ENCODE data around the gene HOXC5. TPM values are rescaled to one million over a fixed set of nuclear protein-coding genes. Genes with fewer than 3 reads are reported as not detected.

Gene HOXC5
- total RNA-seq, 4 donors from 2014 or later: 0.27 TPM; not detected in 3

DNA sequence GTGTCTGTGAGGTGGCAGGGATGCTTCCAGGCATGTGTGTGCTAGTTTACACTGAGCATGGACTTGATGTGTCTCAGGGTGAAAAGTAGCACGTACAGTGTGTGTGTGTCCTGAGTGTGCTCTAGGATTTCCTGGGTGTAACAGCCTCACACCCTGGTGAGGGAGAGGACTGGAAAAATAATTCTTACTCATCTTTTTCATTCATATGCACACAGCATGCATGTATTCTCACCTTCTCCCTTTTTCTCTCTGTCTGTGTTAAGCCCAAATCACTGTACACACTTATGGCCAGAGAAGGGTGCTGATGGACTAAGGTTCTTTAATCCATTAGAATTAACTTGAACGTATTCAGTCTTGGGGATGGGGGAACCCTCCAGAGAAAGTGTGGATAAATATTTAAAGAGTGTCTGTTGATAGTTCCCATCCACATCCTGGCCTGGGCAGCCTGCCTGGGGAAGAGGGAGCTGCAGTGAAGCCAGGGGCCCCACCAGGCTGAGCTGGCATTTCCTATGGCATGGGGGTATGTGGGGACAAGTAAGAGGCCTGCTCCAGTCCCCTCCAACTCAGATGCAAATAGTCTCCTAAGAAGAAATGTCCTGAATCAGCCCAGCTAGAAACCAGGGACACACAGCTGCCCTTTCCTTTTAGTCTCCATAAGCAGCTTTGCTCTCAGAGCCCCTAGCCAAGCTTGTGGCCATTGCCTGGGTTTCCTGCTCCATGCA is 25.2 kb upstream of the HOXC5 start:
- Histone ChIP-seq H3K9me3 (no peaks in the 10 kb centered on the region), H3K4me3 (replicated peaks in 1 of 3) (no peak overlapping the region), H3K27ac (no peak overlapping the region), H3K36me3 (no peaks in the 10 kb centered on the region), H3K4me1 (peaks cover 0 to 19% of the 10 kb centered on the region in 2 donors), H3K27me3 (peaks cover 66% of the 10 kb centered on the region)
- 45 to 47% methylated on average over 2 of the region's 2 CpGs for WGBS, 2 donors
- intact Hi-C loops (cut with DNase I): loop anchor here (5.0 kb wide), 1 partner anchor 195 kb away; no protein-coding TSS in a partner anchor
- DNase-seq: no peak
- TF ChIP-seq POLR2A (IDR thresholded peaks at IDR 0.05): no peak
- TF ChIP-seq CTCF (IDR thresholded peaks at IDR 0.05): no peak

DNA sequence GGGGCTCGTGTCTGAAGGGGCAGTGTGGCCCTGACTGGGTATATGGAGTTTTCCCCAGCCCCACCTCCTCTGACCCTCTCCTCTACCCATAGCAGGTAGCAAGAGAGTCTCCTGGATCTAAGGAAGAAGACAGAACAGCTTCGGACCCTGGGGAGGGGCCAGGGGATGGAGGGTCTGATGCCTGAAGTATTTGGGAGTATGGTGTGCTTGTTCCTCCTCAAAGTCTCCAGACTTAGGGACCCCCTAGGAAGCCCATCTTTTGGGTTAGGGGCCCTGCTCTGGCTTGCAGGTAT is 24.6 kb upstream of the HOXC5 start:
- no peak for TF ChIP-seq CTCF (IDR thresholded peaks at IDR 0.05)
- TF ChIP-seq POLR2A (IDR thresholded peaks at IDR 0.05): no peak
- no peak for DNase-seq
- 14 to 25% methylated on average over 2 of the region's 2 CpGs for WGBS, 2 donors
- Histone ChIP-seq H3K4me1 (peaks cover 0 to 19% of the 10 kb centered on the region in 2 donors), H3K9me3 (no peaks in the 10 kb centered on the region), H3K27ac (no peak overlapping the region), H3K27me3 (peaks cover 66% of the 10 kb centered on the region), H3K4me3 (replicated peaks in 1 of 3) (no peak overlapping the region), H3K36me3 (no peaks in the 10 kb centered on the region)
- intact Hi-C loops (cut with DNase I): loop anchor here (5.0 kb wide), 1 partner anchor 194 kb away; no protein-coding TSS in a partner anchor

DNA sequence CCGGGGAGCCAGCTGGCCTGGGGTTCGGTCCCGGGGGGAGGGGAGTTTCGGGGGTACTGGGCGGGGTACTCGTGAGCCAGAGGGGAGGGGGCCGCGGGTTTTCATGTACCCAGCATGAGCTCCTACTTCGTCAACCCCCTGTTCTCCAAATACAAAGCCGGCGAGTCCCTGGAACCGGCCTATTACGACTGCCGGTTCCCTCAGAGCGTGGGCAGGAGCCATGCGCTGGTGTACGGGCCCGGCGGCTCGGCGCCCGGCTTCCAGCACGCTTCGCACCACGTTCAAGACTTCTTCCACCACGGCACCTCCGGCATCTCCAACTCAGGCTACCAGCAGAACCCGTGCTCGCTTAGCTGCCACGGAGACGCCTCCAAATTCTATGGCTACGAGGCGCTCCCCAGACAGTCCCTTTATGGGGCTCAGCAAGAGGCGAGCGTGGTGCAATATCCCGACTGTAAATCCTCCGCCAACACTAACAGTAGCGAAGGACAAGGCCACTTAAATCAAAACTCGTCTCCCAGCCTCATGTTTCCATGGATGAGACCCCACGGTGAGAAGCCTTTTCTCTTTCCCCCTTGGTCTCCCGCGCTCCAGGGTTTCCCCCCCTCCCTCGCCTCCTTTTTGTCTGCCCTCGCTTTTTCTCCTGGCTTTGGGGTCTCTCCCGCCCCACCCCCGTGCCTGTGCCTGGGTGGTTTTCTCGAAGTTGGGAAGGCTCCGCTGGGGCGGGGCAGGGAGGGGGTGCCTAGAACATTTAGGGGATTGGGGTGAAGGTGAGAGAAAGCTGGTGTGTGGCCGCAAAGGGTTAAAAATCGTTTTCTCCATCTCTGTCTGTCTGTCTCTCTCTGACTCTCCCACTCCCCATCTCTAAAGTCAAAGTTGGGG is 23.4 kb upstream of the HOXC5 start:
- Histone ChIP-seq H3K4me3 (replicated peaks in 1 of 3) (no peak overlapping the region), H3K27ac (no peak overlapping the region), H3K27me3 (peaks cover 64% of the 10 kb centered on the region), H3K36me3 (no peaks in the 10 kb centered on the region), H3K9me3 (no peaks in the 10 kb centered on the region), H3K4me1 (peaks cover 0 to 20% of the 10 kb centered on the region in 2 donors)
- intact Hi-C loops (cut with DNase I): loop anchor here (5.0 kb wide), 1 partner anchor 193 kb away; no protein-coding TSS in a partner anchor
- TF ChIP-seq CTCF (IDR thresholded peaks at IDR 0.05) (no peak), POLR2A (IDR thresholded peaks at IDR 0.05) (no peak)
- DNase-seq: no peak
- 4% methylated on average over 40 to 47 of the region's 51 CpGs for whole genome bisulfite sequencing, 2 donors

DNA sequence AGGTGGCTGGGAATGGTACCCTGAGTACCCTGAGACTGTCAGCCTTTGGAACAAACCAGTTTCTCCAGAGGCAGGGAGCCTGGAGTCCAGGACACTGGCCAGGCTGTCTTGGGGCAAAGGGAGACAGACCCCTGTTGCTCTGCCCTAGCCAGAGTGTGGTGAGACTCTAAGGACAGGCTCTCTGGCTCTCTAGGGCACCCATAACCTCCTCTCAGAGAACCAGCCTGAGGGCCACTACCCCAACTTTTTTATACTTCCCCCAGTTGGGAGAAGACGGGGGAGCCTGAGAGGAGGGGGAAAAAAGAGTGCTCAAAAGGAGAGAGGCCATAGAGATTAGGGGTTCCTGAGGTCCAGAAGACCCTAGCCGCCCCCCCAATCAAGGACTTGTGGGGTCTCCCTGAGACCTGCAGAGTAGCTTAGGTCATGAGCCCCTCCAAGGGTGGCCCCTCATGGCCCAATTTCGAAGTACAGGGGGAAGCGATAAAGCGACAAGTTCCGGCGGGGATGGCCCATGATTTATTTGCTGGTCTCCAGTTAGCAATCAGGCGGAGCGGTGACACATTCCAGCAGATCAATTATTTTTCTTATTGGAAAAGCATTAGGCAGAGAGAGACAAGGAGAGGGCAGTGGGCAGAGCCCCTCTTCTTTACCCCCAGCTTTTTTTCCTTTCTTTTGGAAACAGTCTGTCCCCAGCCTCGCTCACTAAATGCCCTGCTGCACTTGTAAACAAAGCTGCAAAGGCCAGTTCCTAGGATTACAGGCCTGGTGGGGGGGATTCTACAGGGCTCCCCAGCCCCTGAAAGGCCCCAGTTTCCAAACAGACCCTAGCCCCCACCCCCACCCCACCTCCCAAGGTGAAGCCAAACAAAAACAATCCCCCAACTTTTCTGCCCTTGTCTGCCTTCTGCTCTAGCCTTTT is 22.5 kb upstream of the HOXC5 start:
- intact Hi-C loops (cut with DNase I): no loop called here
- 13 to 30% methylated on average over 10 of the region's 10 CpGs for WGBS, 2 donors
- Histone ChIP-seq H3K9me3 (no peaks in the 10 kb centered on the region), H3K27ac (no peak overlapping the region), H3K36me3 (no peaks in the 10 kb centered on the region), H3K27me3 (peaks cover 65% of the 10 kb centered on the region), H3K4me1 (peaks cover 0 to 22% of the 10 kb centered on the region in 2 donors), H3K4me3 (replicated peaks in 1 of 3) (no peak overlapping the region)
- TF ChIP-seq CTCF (IDR thresholded peaks at IDR 0.05) (no peak), POLR2A (IDR thresholded peaks at IDR 0.05) (no peak)
- DNase-seq: no peak
